K562 (cell line): Measurements from ENCODE around the gene COQ4. TPM values are rescaled to one million over a fixed set of nuclear protein-coding genes. Genes with fewer than 3 reads are reported as not detected.

Experiments
- BMI1 ChIP-seq: fragments of 150-350 bp; IDR thresholded peaks from 2 replicates; pipeline ENCODE4 v1.6.1; 2014; ENCODE audit warnings: low read length
- BRD4 ChIP-seq: fragments of 200-600 bp; sonication (generic); IDR thresholded peaks from 2 replicates; pipeline ENCODE4 v1.6.1; 2017; ENCODE audit warnings: inconsistent platforms
- NCOA4 ChIP-seq: fragments of 450-650 bp; IDR thresholded peaks from 2 replicates; pipeline ENCODE4 v1.6.1; 2018; ENCODE audit warnings: mild to moderate bottlenecking; ENCODE audit not compliant: partially characterized antibody
- NCOR1 ChIP-seq: fragments of 450-650 bp; IDR thresholded peaks from 2 replicates; pipeline ENCODE4 v1.6.1; 2016; ENCODE audit warnings: mild to moderate bottlenecking, moderate library complexity
- NR4A1 ChIP-seq, 2 experiments: fragments of 250-450 bp in 1 of 2; fragments of 450-650 bp in 1 of 2; sonication (Bioruptor Pico) in 1 of 2; IDR thresholded peaks; 2 replicates each; pipeline versions ENCODE4 v1.4.0 to v1.6.1; 2016 to 2020; ENCODE audit warnings: mild to moderate bottlenecking in 2 of 2, missing compliant biosample characterization in 1 of 2, missing genetic modification characterization in 1 of 2, moderate library complexity in 1 of 2
- RAD21 ChIP-seq, 2 experiments: fragments of 250-450 bp in 1 of 2; fragments of 450-650 bp in 1 of 2; sonication (Bioruptor Pico) in 1 of 2; formaldehyde crosslinking in 1 of 2; IDR thresholded peaks in 1 of 2; conservative IDR thresholded peaks in 1 of 2; 2 replicates each; pipeline versions ENCODE4 v1.4.0 to v1.8.0; 2020 to 2022; ENCODE audit warnings: mild to moderate bottlenecking in 2 of 2, moderate library complexity in 1 of 2
- SIN3B ChIP-seq: fragments of 450-650 bp; IDR thresholded peaks from 2 replicates; pipeline ENCODE4 v1.6.1; 2017; ENCODE audit warnings: low read depth, mild to moderate bottlenecking, moderate library complexity
- SNIP1 ChIP-seq: fragments of 450-650 bp; IDR thresholded peaks from 2 replicates; pipeline ENCODE4 v1.7.1; 2017; ENCODE audit warnings: low read depth, mild to moderate bottlenecking
- ZNF175 ChIP-seq: fragments of 200-800 bp; sonication (Bioruptor generic); IDR thresholded peaks from 2 replicates; pipeline ENCODE4 v1.6.1; 2016; ENCODE audit warnings: low read depth, mild to moderate bottlenecking, missing genetic modification characterization, missing compliant biosample characterization
- ZNF239 ChIP-seq: fragments of 250-450 bp; sonication (Bioruptor Pico); IDR thresholded peaks from 2 replicates; pipeline ENCODE4 v1.4.0; 2020; ENCODE audit warnings: mild to moderate bottlenecking
- ZNF311 ChIP-seq: fragments of 250-450 bp; sonication (Bioruptor Pico); IDR thresholded peaks from 2 replicates; pipeline ENCODE4 v1.4.0; 2020; ENCODE audit warnings: mild to moderate bottlenecking, moderate library complexity
- polyA plus RNA-seq, 8 experiments: library from polyadenylated mRNA; depleted of rRNA in 4 of 8; stranded (reverse) in 5 of 8; unstranded in 3 of 8; fragments of >200 nt; fragmentation: Nextera tagmentation in 2 of 8; fragmentation: Illumina TruSeq in 1 of 8; extraction: Ambion mirVana in 2 of 8; extraction: Trizol in 1 of 8; gene quantifications; 2 replicates each; pipeline versions ENCODE4 v1.2.1 to v1.2.3, GENCODE V29; 2011 to 2014; ENCODE audit warnings: inconsistent platforms in 1 of 8, missing spikeins in 1 of 8
- total RNA-seq, 7 experiments: library from RNA; depleted of rRNA in 6 of 7; stranded (reverse); fragments of >200 nt in 6 of 7; fragmentation: Illumina TruSeq in 2 of 7; extraction: Trizol in 2 of 7; gene quantifications; 2 replicates each; pipeline versions ENCODE4 v1.2.1 to v1.2.3, GENCODE V29; 2011 to 2021; ENCODE audit warnings: low replicate concordance in 1 of 7
- TF ChIP-seq, protein P1 (sequence below): fragments of 250-450 bp; sonication (Bioruptor Pico); IDR thresholded peaks from 2 replicates; pipeline ENCODE4 v1.5.0; 2020; ENCODE audit warnings: mild to moderate bottlenecking
- TF ChIP-seq, protein P2 (sequence below): fragments of 450-650 bp; IDR thresholded peaks from 2 replicates; pipeline ENCODE4 v1.6.1; 2016; ENCODE audit warnings: low read depth
- TF ChIP-seq, protein P3 (sequence below): fragments of 250-450 bp; sonication (Bioruptor Pico); IDR thresholded peaks from 2 replicates; pipeline ENCODE4 v1.8.0; 2022; ENCODE audit warnings: inconsistent platforms
- TF ChIP-seq, protein P4 (sequence below): fragments of 250-450 bp; sonication (Bioruptor Pico); IDR thresholded peaks from 2 replicates; pipeline ENCODE4 v1.4.0; 2020; ENCODE audit warnings: mild to moderate bottlenecking, moderate library complexity

The COQ4 gene
- total and polyA plus RNA-seq, 9 of the 15 experiments (the other 6 are each of a cell fraction or from before 2014, with no cell fraction given), result 9.1 to 135 (median 67.2) TPM

DNA sequence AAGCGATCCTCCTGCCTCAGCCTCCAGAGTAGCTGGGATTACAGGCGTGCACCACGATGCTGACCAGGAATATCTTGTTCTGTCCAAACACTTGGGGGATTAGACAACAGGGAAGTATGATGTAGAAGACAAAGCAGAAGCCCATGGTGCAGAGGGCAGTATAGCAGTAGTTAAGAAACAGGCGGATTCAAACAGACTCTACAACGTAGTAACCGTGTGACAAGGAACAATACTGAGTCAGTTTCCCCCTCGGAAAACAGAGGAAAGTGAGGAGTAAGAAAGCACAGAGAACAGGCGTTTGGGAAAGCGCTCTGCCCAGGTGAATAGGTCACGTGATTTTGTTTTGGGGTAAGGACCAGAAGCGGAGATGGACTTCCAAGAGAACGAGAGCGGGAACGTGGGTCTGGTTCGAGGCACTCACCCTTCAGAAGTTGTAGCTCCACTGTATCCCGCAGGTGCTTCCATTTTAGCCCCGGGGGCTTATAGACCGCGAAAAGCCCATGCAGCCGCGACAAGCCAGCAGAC lies 698 bp upstream of the COQ4 start (continued):
- TF ChIP-seq NCOA4, result no peak
- TF ChIP-seq, protein P1, sequence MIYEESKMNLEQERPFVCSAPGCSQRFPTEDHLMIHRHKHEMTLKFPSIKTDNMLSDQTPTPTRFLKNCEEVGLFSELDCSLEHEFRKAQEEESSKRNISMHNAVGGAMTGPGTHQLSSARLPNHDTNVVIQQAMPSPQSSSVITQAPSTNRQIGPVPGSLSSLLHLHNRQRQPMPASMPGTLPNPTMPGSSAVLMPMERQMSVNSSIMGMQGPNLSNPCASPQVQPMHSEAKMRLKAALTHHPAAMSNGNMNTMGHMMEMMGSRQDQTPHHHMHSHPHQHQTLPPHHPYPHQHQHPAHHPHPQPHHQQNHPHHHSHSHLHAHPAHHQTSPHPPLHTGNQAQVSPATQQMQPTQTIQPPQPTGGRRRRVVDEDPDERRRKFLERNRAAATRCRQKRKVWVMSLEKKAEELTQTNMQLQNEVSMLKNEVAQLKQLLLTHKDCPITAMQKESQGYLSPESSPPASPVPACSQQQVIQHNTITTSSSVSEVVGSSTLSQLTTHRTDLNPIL (CRISPR knock-in tag), result no peak
- TF ChIP-seq BRD4, result no peak
- TF ChIP-seq NR4A1 (CRISPR knock-in tag; IDR thresholded peaks at IDR 0.05), result no peak
- TF ChIP-seq NR4A1 (tag; IDR thresholded peaks at IDR 0.05), result no peak
- TF ChIP-seq ZNF311 (CRISPR knock-in tag), result 0 out of 2 replicates have a peak, but pooled peaks have one; percentile 68
- no peak for TF ChIP-seq SIN3B
- TF ChIP-seq, protein P2, sequence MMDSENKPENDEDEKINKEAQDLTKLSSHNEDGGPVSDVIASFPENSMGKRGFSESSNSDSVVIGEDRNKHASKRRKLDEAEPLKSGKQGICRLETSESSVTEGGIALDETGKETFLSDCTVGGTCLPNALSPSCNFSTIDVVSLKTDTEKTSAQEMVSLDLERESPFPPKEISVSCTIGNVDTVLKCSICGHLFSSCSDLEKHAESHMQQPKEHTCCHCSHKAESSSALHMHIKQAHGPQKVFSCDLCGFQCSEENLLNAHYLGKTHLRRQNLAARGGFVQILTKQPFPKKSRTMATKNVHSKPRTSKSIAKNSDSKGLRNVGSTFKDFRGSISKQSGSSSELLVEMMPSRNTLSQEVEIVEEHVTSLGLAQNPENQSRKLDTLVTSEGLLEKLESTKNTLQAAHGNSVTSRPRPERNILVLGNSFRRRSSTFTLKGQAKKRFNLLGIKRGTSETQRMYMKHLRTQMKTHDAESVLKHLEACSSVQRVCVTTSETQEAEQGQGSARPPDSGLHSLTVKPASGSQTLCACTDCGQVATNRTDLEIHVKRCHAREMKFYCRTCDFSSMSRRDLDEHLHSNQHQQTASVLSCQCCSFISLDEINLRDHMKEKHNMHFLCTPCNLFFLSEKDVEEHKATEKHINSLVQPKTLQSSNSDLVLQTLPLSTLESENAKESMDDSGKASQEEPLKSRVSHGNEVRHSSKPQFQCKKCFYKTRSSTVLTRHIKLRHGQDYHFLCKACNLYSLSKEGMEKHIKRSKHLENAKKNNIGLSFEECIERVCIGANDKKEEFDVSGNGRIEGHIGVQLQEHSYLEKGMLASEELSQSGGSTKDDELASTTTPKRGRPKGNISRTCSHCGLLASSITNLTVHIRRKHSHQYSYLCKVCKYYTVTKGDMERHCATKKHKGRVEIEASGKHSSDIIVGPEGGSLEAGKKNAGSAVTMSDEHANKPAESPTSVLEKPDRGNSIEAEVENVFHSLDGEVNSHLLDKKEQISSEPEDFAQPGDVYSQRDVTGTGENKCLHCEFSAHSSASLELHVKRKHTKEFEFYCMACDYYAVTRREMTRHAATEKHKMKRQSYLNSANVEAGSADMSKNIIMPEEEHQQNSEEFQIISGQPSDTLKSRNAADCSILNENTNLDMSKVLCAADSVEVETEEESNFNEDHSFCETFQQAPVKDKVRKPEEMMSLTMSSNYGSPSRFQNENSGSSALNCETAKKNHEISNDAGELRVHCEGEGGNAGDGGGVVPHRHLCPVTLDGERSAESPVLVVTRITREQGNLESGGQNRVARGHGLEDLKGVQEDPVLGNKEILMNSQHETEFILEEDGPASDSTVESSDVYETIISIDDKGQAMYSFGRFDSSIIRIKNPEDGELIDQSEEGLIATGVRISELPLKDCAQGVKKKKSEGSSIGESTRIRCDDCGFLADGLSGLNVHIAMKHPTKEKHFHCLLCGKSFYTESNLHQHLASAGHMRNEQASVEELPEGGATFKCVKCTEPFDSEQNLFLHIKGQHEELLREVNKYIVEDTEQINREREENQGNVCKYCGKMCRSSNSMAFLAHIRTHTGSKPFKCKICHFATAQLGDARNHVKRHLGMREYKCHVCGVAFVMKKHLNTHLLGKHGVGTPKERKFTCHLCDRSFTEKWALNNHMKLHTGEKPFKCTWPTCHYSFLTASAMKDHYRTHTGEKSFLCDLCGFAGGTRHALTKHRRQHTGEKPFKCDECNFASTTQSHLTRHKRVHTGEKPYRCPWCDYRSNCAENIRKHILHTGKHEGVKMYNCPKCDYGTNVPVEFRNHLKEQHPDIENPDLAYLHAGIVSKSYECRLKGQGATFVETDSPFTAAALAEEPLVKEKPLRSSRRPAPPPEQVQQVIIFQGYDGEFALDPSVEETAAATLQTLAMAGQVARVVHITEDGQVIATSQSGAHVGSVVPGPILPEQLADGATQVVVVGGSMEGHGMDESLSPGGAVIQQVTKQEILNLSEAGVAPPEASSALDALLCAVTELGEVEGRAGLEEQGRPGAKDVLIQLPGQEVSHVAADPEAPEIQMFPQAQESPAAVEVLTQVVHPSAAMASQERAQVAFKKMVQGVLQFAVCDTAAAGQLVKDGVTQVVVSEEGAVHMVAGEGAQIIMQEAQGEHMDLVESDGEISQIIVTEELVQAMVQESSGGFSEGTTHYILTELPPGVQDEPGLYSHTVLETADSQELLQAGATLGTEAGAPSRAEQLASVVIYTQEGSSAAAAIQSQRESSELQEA, result no peak
- TF ChIP-seq, protein P3, sequence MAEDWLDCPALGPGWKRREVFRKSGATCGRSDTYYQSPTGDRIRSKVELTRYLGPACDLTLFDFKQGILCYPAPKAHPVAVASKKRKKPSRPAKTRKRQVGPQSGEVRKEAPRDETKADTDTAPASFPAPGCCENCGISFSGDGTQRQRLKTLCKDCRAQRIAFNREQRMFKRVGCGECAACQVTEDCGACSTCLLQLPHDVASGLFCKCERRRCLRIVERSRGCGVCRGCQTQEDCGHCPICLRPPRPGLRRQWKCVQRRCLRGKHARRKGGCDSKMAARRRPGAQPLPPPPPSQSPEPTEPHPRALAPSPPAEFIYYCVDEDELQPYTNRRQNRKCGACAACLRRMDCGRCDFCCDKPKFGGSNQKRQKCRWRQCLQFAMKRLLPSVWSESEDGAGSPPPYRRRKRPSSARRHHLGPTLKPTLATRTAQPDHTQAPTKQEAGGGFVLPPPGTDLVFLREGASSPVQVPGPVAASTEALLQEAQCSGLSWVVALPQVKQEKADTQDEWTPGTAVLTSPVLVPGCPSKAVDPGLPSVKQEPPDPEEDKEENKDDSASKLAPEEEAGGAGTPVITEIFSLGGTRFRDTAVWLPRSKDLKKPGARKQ (CRISPR knock-in tag), result no peak
- TF ChIP-seq RAD21 (CRISPR knock-in tag; conservative IDR thresholded peaks at IDR 0.05 in 1 of 2, IDR thresholded peaks at IDR 0.05 in 1 of 2), result peak in 1 of 2 experiments; percentile 3; a peak in 1 of 4 replicates
- TF ChIP-seq ZNF239, result no peak
- TF ChIP-seq SNIP1, result no peak
- TF ChIP-seq NCOR1, result no peak
- TF ChIP-seq, protein P4, sequence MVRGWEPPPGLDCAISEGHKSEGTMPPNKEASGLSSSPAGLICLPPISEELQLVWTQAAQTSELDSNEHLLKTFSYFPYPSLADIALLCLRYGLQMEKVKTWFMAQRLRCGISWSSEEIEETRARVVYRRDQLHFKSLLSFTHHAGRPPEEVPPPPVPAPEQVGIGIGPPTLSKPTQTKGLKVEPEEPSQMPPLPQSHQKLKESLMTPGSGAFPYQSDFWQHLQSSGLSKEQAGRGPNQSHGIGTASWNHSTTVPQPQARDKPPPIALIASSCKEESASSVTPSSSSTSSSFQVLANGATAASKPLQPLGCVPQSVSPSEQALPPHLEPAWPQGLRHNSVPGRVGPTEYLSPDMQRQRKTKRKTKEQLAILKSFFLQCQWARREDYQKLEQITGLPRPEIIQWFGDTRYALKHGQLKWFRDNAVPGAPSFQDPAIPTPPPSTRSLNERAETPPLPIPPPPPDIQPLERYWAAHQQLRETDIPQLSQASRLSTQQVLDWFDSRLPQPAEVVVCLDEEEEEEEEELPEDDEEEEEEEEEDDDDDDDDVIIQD (CRISPR knock-in tag), result no peak
- no peak for TF ChIP-seq ZNF175 (CRISPR knock-in tag)
- no peak for TF ChIP-seq BMI1
